AG04450 (cell line): Measurements from ENCODE around the gene ATP1B3. TPM values are rescaled to one million over a fixed set of nuclear protein-coding genes. Genes with fewer than 3 reads are reported as not detected.
"Not testable (repeated sequence)": the region's sequence is repeated elsewhere in the genome, so short reads cannot be mapped to it uniquely, and the experiment has no call there.

ENCODE experiments used
- CTCF ChIA-PET: fragments of 300-600, 350-600 bp; formaldehyde crosslinking; extraction: SDS; loops from one replicate; lab custom pipeline; 2022; ENCODE audit warnings: antibody characterized with exemption, inconsistent platforms; lab: Charles Lee
- POLR2A ChIA-PET: fragments of 350-600 bp; formaldehyde crosslinking; extraction: SDS; loops from one replicate; lab custom pipeline; 2021; ENCODE audit warnings: antibody characterized with exemption, inconsistent platforms; lab: Yijun Ruan, JAX
- DNase-seq: peaks from one replicate; pipeline ENCODE4 v3.0.0-alpha.2; 2011; ENCODE audit warnings: low read depth, low spot score
- H3K27ac ChIP-seq: one replicate; pipeline ENCODE4 v1.5.1; 2012; ENCODE audit warnings: low read depth, low read length, control low read depth
- H3K27me3 ChIP-seq: one replicate; pipeline ENCODE4 v1.6.0; 2012; ENCODE audit warnings: low read length; ENCODE audit not compliant: control insufficient read depth, insufficient read depth
- H3K4me3 ChIP-seq: 2 replicates; pipeline ENCODE4 v1.5.1; 2011; ENCODE audit warnings: mild to moderate bottlenecking, low read depth, low read length, control low read depth
- H3K9me3 ChIP-seq: 2 replicates; pipeline ENCODE4 v1.5.1; 2012; ENCODE audit warnings: low read length; ENCODE audit not compliant: control insufficient read depth, insufficient read depth
- CTCF ChIP-seq: IDR thresholded peaks from 2 replicates; pipeline ENCODE4 v1.5.1; 2011; ENCODE audit warnings: low read depth, low read length, control low read depth, inconsistent platforms
- polyA plus RNA-seq: library from polyadenylated mRNA; depleted of rRNA; stranded (reverse); fragments of >200 nt; gene quantifications from 2 replicates; pipeline ENCODE4 v1.2.3, GENCODE V29; 2011; rRNA removed
- small RNA-seq: library from RNA; depleted of rRNA; stranded (forward); fragments of <200 nt; gene quantifications from one replicate; pipeline ENCODE3, GENCODE V24; 2012; ENCODE audit warnings: low read depth; ENCODE audit not compliant: insufficient read length

Gene ATP1B3
- polyA plus RNA-seq, 1 experiment, result 199 TPM

GRCh38 chr3:141971571-141971970 is 95.1 kb downstream of the ATP1B3 start:
- H3K27ac ChIP-seq, result no peak overlapping the region
- CTCF ChIA-PET, result interaction anchor here (0.6 kb wide), 1 partner anchor 395 kb away, joined by 3 read pairs; no protein-coding TSS in a partner anchor
- no peak for TF ChIP-seq CTCF
- no peaks in the 10 kb centered on the region for H3K9me3 ChIP-seq
- H3K27me3 ChIP-seq, result no peaks in the 10 kb centered on the region
- POLR2A ChIA-PET, result interaction anchor here (0.7 kb wide), 1 partner anchor 16 kb away, joined by 7 read pairs; no protein-coding TSS in a partner anchor
- no peak for DNase-seq
- no peak overlapping the region for H3K4me3 ChIP-seq

- DNase-seq, result no peak
- H3K4me3 ChIP-seq, result no peak overlapping the region
- no peaks in the 10 kb centered on the region for H3K9me3 ChIP-seq
- TF ChIP-seq CTCF, result no peak
- H3K27me3 ChIP-seq, result no peaks in the 10 kb centered on the region
- ChIA-PET CTCF (interaction anchor here (0.9 kb wide), 1 partner anchor 9 kb away, joined by 5 read pairs; no protein-coding TSS in a partner anchor), POLR2A (no interaction called here)
- no peak overlapping the region for H3K27ac ChIP-seq
These were observed 96.0 kb downstream of the ATP1B3 start for GRCh38 chr3:141972399-141972798.

GRCh38 chr3:141974777-141975176 is 98.3 kb downstream of the ATP1B3 start:
- POLR2A ChIA-PET, result interaction anchor here (0.7 kb wide), 1 partner anchor 27 kb away, joined by 10 read pairs; no protein-coding TSS in a partner anchor

More at GRCh38 chr3:141974777-141975176, 98.3 kb downstream of the ATP1B3 start:
- not testable (repeated sequence) for H3K27ac ChIP-seq, H3K9me3 ChIP-seq, H3K4me3 ChIP-seq, H3K27me3 ChIP-seq, DNase-seq
- CTCF ChIA-PET, result interaction anchor here (0.6 kb wide), 1 partner anchor 50 kb away, joined by 4 read pairs; no protein-coding TSS in a partner anchor

Small RNAs within 50 kb of the gene (small RNA-seq; reads per million reads assigned to genes)
- gene HMGN2P25, result not detected
- gene RNU6-509P, result not detected

Other genes with a start within 250 kb of the ATP1B3 start
- 97.1 and 113 TPM in 2 replicates for gene RNF7, start 138.3 kb upstream of the ATP1B3 start, polyA plus RNA-seq
- gene GRK7, start 113.2 kb upstream of the ATP1B3 start, polyA plus RNA-seq, result not detected in 2 replicates